Keratinocyte (primary cell): ENCODE results near the gene NUDT1. TPM values are rescaled to one million over a fixed set of nuclear protein-coding genes. Genes with fewer than 3 reads are reported as not detected.

Source experiments
- DNase-seq: peaks from one replicate; pipeline ENCODE4 v3.0.0-alpha.2; 2011; ENCODE audit warnings: low read depth, missing footprints, low spot score
- FAIRE-seq: peaks from 2 replicates; lab custom pipeline; 2011; peaks lifted over from hg19 to GRCh38; lab: Jason Lieb, UNC
- H2AFZ ChIP-seq: 2 replicates; pipeline ENCODE4 v1.6.0; 2012; ENCODE audit warnings: low read length, control low read depth, inconsistent platforms; ENCODE audit not compliant: control insufficient read depth
- H3K27ac ChIP-seq: 2 replicates; pipeline ENCODE4 v1.5.1; 2011; ENCODE audit warnings: low read length; ENCODE audit not compliant: control insufficient read depth, insufficient read depth
- H3K27me3 ChIP-seq: 3 replicates; pipeline ENCODE4 v1.6.0; 2011; ENCODE audit warnings: low read length; ENCODE audit not compliant: control insufficient read depth, insufficient read depth; ENCODE audit errors: extremely low read depth
- H3K36me3 ChIP-seq, 2 experiments: 2 replicates in 1 of 2; 3 replicates in 1 of 2; pipeline ENCODE4 v1.5.1; 2011; ENCODE audit warnings: low read length in 2 of 2, mild to moderate bottlenecking in 1 of 2; ENCODE audit not compliant: control insufficient read depth in 2 of 2, insufficient read depth in 2 of 2; ENCODE audit errors: extremely low read depth in 1 of 2
- H3K4me1 ChIP-seq: 3 replicates; pipeline ENCODE4 v1.5.1; 2011; ENCODE audit warnings: low read length; ENCODE audit not compliant: control insufficient read depth, insufficient read depth; ENCODE audit errors: extremely low read depth
- H3K4me2 ChIP-seq: 3 replicates; pipeline ENCODE4 v1.6.0; 2011; ENCODE audit warnings: low read depth, low read length; ENCODE audit not compliant: control insufficient read depth, insufficient read depth; ENCODE audit errors: extremely low read depth
- H3K4me3 ChIP-seq, 3 experiments: fragments of 200-600 bp in 1 of 3; sonication (generic) in 1 of 3; 2 replicates in 2 of 3; 3 replicates in 1 of 3; pipeline ENCODE4 v1.5.1; 2011 to 2016; ENCODE audit warnings: low read length in 3 of 3, mild to moderate bottlenecking in 3 of 3, control low read depth in 2 of 3, inconsistent platforms in 1 of 3, low read depth in 1 of 3, mixed read lengths in 1 of 3, mixed run types in 1 of 3, moderate library complexity in 1 of 3; ENCODE audit not compliant: control insufficient read depth in 2 of 3, insufficient read depth in 2 of 3; ENCODE audit errors: extremely low read depth in 1 of 3
- H3K79me2 ChIP-seq: 2 replicates; pipeline ENCODE4 v1.6.0; 2012; ENCODE audit warnings: low read length; ENCODE audit not compliant: control insufficient read depth, insufficient read depth
- H3K9ac ChIP-seq: 3 replicates; pipeline ENCODE4 v1.6.0; 2011; ENCODE audit warnings: low read length; ENCODE audit not compliant: control insufficient read depth, insufficient read depth; ENCODE audit errors: extremely low read depth
- H3K9me1 ChIP-seq: 3 replicates; pipeline ENCODE4 v1.6.0; 2011; ENCODE audit warnings: low read length; ENCODE audit not compliant: control insufficient read depth, insufficient read depth; ENCODE audit errors: extremely low read depth
- H3K9me3 ChIP-seq: 2 replicates; pipeline ENCODE4 v1.5.1; 2012; ENCODE audit warnings: low read depth, low read length; ENCODE audit not compliant: control insufficient read depth
- H4K20me1 ChIP-seq: 3 replicates; pipeline ENCODE4 v1.6.0; 2011; ENCODE audit warnings: low read length; ENCODE audit not compliant: control insufficient read depth, insufficient read depth; ENCODE audit errors: extremely low read depth
- EZH2 ChIP-seq: IDR thresholded peaks from one replicate; pipeline ENCODE4 v1.6.1; 2012; ENCODE audit warnings: inconsistent platforms, mild to moderate bottlenecking, low read length, moderate library complexity
- dilution Hi-C: fragments of 300-500 bp; cut with MboI; formaldehyde crosslinking; loops from one replicate; pipeline ENCODE4 v1.7.0; 2020; ENCODE audit warnings: low sequenced_read_pairs; ENCODE audit not compliant: extremely low pct_ligation_motif_present
- polyA plus RNA-seq, 5 experiments: library from polyadenylated mRNA; depleted of rRNA in 3 of 5; stranded (reverse) in 3 of 5; stranded (forward) in 1 of 5; unstranded in 1 of 5; fragments of >200 nt; gene quantifications; 1 replicate in 1 of 5; 2 replicates in 3 of 5; 3 replicates in 1 of 5; pipeline versions ENCODE4 v1.2.1 to v1.2.3, GENCODE V29; 2011 to 2012; ENCODE audit warnings: missing spikeins in 2 of 5, low read depth in 1 of 5, low replicate concordance in 1 of 5
- TF ChIP-seq, protein P1 (sequence below), 3 experiments: IDR thresholded peaks in 1 of 3; conservative IDR thresholded peaks in 1 of 3; optimal IDR thresholded peaks in 1 of 3; 2 replicates in 2 of 3; 3 replicates in 1 of 3; pipeline versions ENCODE3 to v1.5.1; 2011; ENCODE audit warnings: low read length in 3 of 3, mild to moderate bottlenecking in 3 of 3, moderate library complexity in 2 of 3, control low read depth in 1 of 3, inconsistent platforms in 1 of 3; ENCODE audit not compliant: insufficient read depth in 2 of 3; ENCODE audit errors: extremely low read depth in 1 of 3

The NUDT1 gene
- polyA plus RNA-seq, 1 donor (not counting 4 experiments of a cell fraction or from before 2014, with no cell fraction given) = 21.9 TPM

DNA sequence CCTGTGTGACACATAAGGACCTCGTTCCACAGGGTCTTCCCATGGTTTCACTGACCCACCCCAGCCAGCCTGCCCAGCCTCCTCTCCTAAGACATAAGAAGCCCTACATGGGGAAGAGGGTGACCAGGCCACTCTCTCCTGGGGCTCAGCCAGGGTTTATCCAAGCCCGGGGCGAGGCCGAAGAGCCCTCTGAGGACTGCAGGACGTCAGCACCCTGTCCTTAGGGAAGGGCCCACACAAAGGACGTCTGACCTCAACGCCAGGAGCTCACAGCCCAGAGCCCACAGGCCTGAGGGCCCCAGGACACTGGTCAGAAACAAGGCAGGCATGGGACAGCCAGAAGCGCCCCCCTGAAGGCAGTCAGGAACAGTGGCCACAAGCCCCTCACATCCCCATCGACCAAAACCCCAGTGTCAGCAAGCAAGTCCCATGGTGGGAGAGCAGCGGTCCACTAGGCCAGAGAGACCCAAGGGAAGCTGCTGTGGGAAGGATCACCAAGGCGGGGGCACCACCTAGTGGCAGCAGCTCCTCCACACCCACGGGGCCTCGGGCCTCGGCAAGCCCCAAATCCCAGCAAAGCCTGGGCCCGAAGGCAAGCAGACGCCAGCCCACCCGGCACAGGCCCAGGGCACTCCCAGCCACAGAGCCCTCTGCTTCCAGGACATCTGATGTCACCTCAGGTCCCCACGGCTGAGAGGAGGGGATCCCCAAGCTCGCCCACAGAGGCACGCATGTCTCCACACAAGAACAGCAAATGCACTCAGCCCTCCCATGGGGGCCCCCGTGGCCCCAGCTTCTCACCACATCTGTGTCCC, 32.7 kb upstream of the NUDT1 start:
- H3K36me3 ChIP-seq = peaks cover 20 to 42% of the 10 kb centered on the region in 2 experiments
- DNase-seq = no peak
- no peak overlapping the region for H3K9ac ChIP-seq
- H4K20me1 ChIP-seq = peaks cover 2% of the 10 kb centered on the region
- no peak for FAIRE-seq
- H3K4me2 ChIP-seq = no peak overlapping the region
- TF ChIP-seq, protein P1, sequence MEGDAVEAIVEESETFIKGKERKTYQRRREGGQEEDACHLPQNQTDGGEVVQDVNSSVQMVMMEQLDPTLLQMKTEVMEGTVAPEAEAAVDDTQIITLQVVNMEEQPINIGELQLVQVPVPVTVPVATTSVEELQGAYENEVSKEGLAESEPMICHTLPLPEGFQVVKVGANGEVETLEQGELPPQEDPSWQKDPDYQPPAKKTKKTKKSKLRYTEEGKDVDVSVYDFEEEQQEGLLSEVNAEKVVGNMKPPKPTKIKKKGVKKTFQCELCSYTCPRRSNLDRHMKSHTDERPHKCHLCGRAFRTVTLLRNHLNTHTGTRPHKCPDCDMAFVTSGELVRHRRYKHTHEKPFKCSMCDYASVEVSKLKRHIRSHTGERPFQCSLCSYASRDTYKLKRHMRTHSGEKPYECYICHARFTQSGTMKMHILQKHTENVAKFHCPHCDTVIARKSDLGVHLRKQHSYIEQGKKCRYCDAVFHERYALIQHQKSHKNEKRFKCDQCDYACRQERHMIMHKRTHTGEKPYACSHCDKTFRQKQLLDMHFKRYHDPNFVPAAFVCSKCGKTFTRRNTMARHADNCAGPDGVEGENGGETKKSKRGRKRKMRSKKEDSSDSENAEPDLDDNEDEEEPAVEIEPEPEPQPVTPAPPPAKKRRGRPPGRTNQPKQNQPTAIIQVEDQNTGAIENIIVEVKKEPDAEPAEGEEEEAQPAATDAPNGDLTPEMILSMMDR (optimal IDR thresholded peaks at IDR 0.05 in 1 of 3, IDR thresholded peaks at IDR 0.05 in 1 of 3, conservative IDR thresholded peaks at IDR 0.05 in 1 of 3; ENCODE audit: extremely low read depth in 1 of 3, insufficient read depth in 2 of 3, low read length in 3 of 3) = peak; percentile 43 to 83 (median 79)
- TF ChIP-seq EZH2 = no peak
- H3K27me3 ChIP-seq = no peaks in the 10 kb centered on the region
- no peaks in the 10 kb centered on the region for H3K79me2 ChIP-seq
- dilution Hi-C loops = no loop called here
- no peak overlapping the region for H3K27ac ChIP-seq
- no peaks in the 10 kb centered on the region for H3K9me1 ChIP-seq
- H3K4me3 ChIP-seq = no peak overlapping the region
- H3K9me3 ChIP-seq = no peaks in the 10 kb centered on the region
- H3K4me1 ChIP-seq = no peaks in the 10 kb centered on the region
- no peak overlapping the region for H2AFZ ChIP-seq

DNA sequence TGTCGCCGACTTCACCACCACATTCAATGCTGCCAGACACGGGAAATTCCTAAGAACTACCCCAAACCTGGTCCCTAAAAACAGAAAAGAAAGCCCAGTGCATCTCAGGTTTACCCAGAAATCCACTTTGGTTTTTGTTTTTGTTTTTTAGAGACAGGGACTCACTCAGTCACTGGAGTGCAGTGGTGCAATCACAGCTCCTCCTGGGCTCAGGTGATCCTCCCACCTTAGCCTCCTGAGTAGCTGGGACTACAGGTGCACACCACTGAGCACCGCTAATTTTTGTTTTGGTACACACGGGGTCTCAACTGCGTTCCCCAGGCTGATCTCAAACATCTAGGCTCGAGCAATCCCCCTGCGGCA, 32.1 kb upstream of the NUDT1 start:
- H3K36me3 ChIP-seq = peaks cover 24 to 46% of the 10 kb centered on the region in 2 experiments
- TF ChIP-seq, protein P1 (optimal IDR thresholded peaks at IDR 0.05 in 1 of 3, IDR thresholded peaks at IDR 0.05 in 1 of 3, conservative IDR thresholded peaks at IDR 0.05 in 1 of 3; ENCODE audit: extremely low read depth in 1 of 3, insufficient read depth in 2 of 3, low read length in 3 of 3) = no peak
- TF ChIP-seq EZH2 = no peak

More for the DNA sequence above, 32.1 kb upstream of the NUDT1 start:
- dilution Hi-C loops = no loop called here
- H3K4me2 ChIP-seq = no peak overlapping the region
- no peak overlapping the region for H3K27ac ChIP-seq
- no peaks in the 10 kb centered on the region for H3K27me3 ChIP-seq
- no peaks in the 10 kb centered on the region for H3K4me1 ChIP-seq
- H3K4me3 ChIP-seq = no peak overlapping the region
- H3K9ac ChIP-seq = no peak overlapping the region
- no peaks in the 10 kb centered on the region for H3K9me1 ChIP-seq
- no peaks in the 10 kb centered on the region for H3K9me3 ChIP-seq
- FAIRE-seq (no peak), DNase-seq (no peak)
- no peak overlapping the region for H2AFZ ChIP-seq
- no peaks in the 10 kb centered on the region for H3K79me2 ChIP-seq
- peaks cover 2% of the 10 kb centered on the region for H4K20me1 ChIP-seq
